SK-N-SH treated with all-trans-retinoic acid at 6 μM for 48 hours (cell line): ENCODE results near the gene CRAMP1.

Source experiments
- ATAC-seq: fragments of 200-7000 bp; cut with Tn5 transposase; 3 replicates; pipeline ENCODE4 v1.9.1; 2020; ENCODE audit warnings: mild to moderate bottlenecking, moderate library complexity
- ARNTL ChIP-seq: fragments of 450-650 bp; formaldehyde crosslinking; IDR thresholded peaks from 2 replicates; pipeline ENCODE4 v1.5.0; 2020; ENCODE audit warnings: low read depth, mild to moderate bottlenecking, moderate library complexity, borderline replicate concordance
- BACH2 ChIP-seq: fragments of 250-450 bp; sonication (Bioruptor Pico); IDR thresholded peaks from 2 replicates; pipeline ENCODE4 v1.9.0; 2021; ENCODE audit warnings: mild to moderate bottlenecking, borderline replicate concordance
- CSDC2 ChIP-seq: fragments of 250-450 bp; sonication (Bioruptor Pico); IDR thresholded peaks from 2 replicates; pipeline ENCODE4 v1.5.0; 2020; ENCODE audit warnings: mild to moderate bottlenecking, moderate library complexity
- ESRRG ChIP-seq: fragments of 250-450 bp; sonication (Bioruptor Pico); IDR thresholded peaks from 2 replicates; pipeline ENCODE4 v1.6.1; 2021; ENCODE audit warnings: mild to moderate bottlenecking
- GLIS3 ChIP-seq: fragments of 250-450 bp; sonication (Bioruptor Pico); IDR thresholded peaks from 2 replicates; pipeline ENCODE4 v1.5.0; 2020; ENCODE audit warnings: mild to moderate bottlenecking, moderate library complexity
- ISL1 ChIP-seq: fragments of 250-450 bp; sonication (Bioruptor Pico); IDR thresholded peaks from 2 replicates; pipeline ENCODE4 v2.1.2; 2022; ENCODE audit warnings: mild to moderate bottlenecking, moderate library complexity
- OSR1 ChIP-seq: fragments of 250-450 bp; sonication (Bioruptor Pico); IDR thresholded peaks from 2 replicates; pipeline ENCODE4 v1.8.0; 2022; ENCODE audit warnings: moderate library complexity, mild to moderate bottlenecking, inconsistent platforms
- PPARA ChIP-seq: fragments of 250-450 bp; sonication (Bioruptor Pico); IDR thresholded peaks from 2 replicates; pipeline ENCODE4 v1.5.0; 2020; ENCODE audit warnings: mild to moderate bottlenecking, borderline replicate concordance
- RARB ChIP-seq: fragments of 250-450 bp; sonication (Bioruptor Pico); IDR thresholded peaks from 2 replicates; pipeline ENCODE4 v1.8.0; 2021; ENCODE audit warnings: mild to moderate bottlenecking, moderate library complexity
- SNAI2 ChIP-seq: fragments of 250-450 bp; sonication (Bioruptor Pico); IDR thresholded peaks from 2 replicates; pipeline ENCODE4 v1.5.0; 2020; ENCODE audit warnings: mild to moderate bottlenecking, moderate library complexity
- TCF4 ChIP-seq: fragments of 250-450 bp; sonication (Bioruptor Pico); IDR thresholded peaks from 2 replicates; pipeline ENCODE4 v1.8.0; 2021; ENCODE audit warnings: mild to moderate bottlenecking, moderate library complexity, borderline replicate concordance
- TOX ChIP-seq: fragments of 250-450 bp; sonication (Bioruptor Pico); IDR thresholded peaks from 2 replicates; pipeline ENCODE4 v1.8.0; 2021; ENCODE audit warnings: mild to moderate bottlenecking, moderate library complexity, borderline replicate concordance
- ZC3H10 ChIP-seq: fragments of 250-450 bp; sonication (Bioruptor Pico); IDR thresholded peaks from 2 replicates; pipeline ENCODE4 v1.5.1; 2021; ENCODE audit warnings: mild to moderate bottlenecking, moderate library complexity
- ZFP3 ChIP-seq: fragments of 250-450 bp; sonication (Bioruptor Pico); IDR thresholded peaks from 2 replicates; pipeline ENCODE4 v1.5.0; 2020; ENCODE audit warnings: mild to moderate bottlenecking, moderate library complexity
- ZFP30 ChIP-seq: fragments of 450-650 bp; formaldehyde crosslinking; IDR thresholded peaks from 2 replicates; pipeline ENCODE4 v1.5.0; 2022; ENCODE audit warnings: mild to moderate bottlenecking, moderate library complexity
- ZNF565 ChIP-seq: fragments of 450-650 bp; formaldehyde crosslinking; conservative IDR thresholded peaks from 2 replicates; pipeline ENCODE4 v1.5.0; 2020; ENCODE audit warnings: low read depth, mild to moderate bottlenecking, moderate library complexity
- ZNF70 ChIP-seq: fragments of 450-650 bp; formaldehyde crosslinking; IDR thresholded peaks from 2 replicates; pipeline ENCODE4 v1.5.0; 2020; ENCODE audit warnings: mild to moderate bottlenecking, moderate library complexity
- ZNF8 ChIP-seq: fragments of 450-650 bp; formaldehyde crosslinking; IDR thresholded peaks from 2 replicates; pipeline ENCODE4 v1.5.0; 2020; ENCODE audit warnings: mild to moderate bottlenecking, moderate library complexity
- TF ChIP-seq, protein P1 (sequence below): fragments of 250-450 bp; sonication (Bioruptor Pico); IDR thresholded peaks from 2 replicates; pipeline ENCODE4 v1.5.0; 2020; ENCODE audit warnings: mild to moderate bottlenecking, moderate library complexity
- TF ChIP-seq, protein P2 (sequence below): fragments of 250-450 bp; sonication (Bioruptor Pico); IDR thresholded peaks from 2 replicates; pipeline ENCODE4 v1.5.1; 2020; ENCODE audit warnings: low read depth, mild to moderate bottlenecking, moderate library complexity
- TF ChIP-seq, protein P3 (sequence below): fragments of 250-450 bp; sonication (Bioruptor Pico); IDR thresholded peaks from 2 replicates; pipeline ENCODE4 v1.8.0; 2020; ENCODE audit warnings: mild to moderate bottlenecking, moderate library complexity, borderline replicate concordance
- TF ChIP-seq, protein P4 (sequence below): fragments of 250-450 bp; sonication (Bioruptor Pico); IDR thresholded peaks from 2 replicates; pipeline ENCODE4 v1.8.0; 2021; ENCODE audit warnings: low read depth, mild to moderate bottlenecking, moderate library complexity, borderline replicate concordance
- TF ChIP-seq, protein P5 (sequence below): fragments of 250-450 bp; sonication (Bioruptor Pico); IDR thresholded peaks from 2 replicates; pipeline ENCODE4 v1.5.1; 2021; ENCODE audit warnings: mild to moderate bottlenecking, moderate library complexity

Gene CRAMP1

GRCh38 chr16:1706386-1707192 is 94.4 kb downstream of the CRAMP1 start:
- TF ChIP-seq ZNF70 (no peak), GLIS3 (CRISPR knock-in tag) (no peak), ARNTL (no peak), ZNF565 (no peak), TCF4 (CRISPR knock-in tag) (no peak), CSDC2 (CRISPR knock-in tag) (no peak), OSR1 (CRISPR knock-in tag) (no peak), SNAI2 (CRISPR knock-in tag) (no peak), BACH2 (no peak), RARB (CRISPR knock-in tag) (no peak), ESRRG (CRISPR knock-in tag) (no peak), PPARA (CRISPR knock-in tag) (no peak), ZNF8 (no peak)
- TF ChIP-seq, protein P1, sequence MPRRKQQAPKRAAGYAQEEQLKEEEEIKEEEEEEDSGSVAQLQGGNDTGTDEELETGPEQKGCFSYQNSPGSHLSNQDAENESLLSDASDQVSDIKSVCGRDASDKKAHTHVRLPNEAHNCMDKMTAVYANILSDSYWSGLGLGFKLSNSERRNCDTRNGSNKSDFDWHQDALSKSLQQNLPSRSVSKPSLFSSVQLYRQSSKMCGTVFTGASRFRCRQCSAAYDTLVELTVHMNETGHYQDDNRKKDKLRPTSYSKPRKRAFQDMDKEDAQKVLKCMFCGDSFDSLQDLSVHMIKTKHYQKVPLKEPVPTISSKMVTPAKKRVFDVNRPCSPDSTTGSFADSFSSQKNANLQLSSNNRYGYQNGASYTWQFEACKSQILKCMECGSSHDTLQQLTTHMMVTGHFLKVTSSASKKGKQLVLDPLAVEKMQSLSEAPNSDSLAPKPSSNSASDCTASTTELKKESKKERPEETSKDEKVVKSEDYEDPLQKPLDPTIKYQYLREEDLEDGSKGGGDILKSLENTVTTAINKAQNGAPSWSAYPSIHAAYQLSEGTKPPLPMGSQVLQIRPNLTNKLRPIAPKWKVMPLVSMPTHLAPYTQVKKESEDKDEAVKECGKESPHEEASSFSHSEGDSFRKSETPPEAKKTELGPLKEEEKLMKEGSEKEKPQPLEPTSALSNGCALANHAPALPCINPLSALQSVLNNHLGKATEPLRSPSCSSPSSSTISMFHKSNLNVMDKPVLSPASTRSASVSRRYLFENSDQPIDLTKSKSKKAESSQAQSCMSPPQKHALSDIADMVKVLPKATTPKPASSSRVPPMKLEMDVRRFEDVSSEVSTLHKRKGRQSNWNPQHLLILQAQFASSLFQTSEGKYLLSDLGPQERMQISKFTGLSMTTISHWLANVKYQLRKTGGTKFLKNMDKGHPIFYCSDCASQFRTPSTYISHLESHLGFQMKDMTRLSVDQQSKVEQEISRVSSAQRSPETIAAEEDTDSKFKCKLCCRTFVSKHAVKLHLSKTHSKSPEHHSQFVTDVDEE, result no peak
- TF ChIP-seq, protein P2, sequence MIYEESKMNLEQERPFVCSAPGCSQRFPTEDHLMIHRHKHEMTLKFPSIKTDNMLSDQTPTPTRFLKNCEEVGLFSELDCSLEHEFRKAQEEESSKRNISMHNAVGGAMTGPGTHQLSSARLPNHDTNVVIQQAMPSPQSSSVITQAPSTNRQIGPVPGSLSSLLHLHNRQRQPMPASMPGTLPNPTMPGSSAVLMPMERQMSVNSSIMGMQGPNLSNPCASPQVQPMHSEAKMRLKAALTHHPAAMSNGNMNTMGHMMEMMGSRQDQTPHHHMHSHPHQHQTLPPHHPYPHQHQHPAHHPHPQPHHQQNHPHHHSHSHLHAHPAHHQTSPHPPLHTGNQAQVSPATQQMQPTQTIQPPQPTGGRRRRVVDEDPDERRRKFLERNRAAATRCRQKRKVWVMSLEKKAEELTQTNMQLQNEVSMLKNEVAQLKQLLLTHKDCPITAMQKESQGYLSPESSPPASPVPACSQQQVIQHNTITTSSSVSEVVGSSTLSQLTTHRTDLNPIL (CRISPR knock-in tag), result no peak
- TF ChIP-seq, protein P3, sequence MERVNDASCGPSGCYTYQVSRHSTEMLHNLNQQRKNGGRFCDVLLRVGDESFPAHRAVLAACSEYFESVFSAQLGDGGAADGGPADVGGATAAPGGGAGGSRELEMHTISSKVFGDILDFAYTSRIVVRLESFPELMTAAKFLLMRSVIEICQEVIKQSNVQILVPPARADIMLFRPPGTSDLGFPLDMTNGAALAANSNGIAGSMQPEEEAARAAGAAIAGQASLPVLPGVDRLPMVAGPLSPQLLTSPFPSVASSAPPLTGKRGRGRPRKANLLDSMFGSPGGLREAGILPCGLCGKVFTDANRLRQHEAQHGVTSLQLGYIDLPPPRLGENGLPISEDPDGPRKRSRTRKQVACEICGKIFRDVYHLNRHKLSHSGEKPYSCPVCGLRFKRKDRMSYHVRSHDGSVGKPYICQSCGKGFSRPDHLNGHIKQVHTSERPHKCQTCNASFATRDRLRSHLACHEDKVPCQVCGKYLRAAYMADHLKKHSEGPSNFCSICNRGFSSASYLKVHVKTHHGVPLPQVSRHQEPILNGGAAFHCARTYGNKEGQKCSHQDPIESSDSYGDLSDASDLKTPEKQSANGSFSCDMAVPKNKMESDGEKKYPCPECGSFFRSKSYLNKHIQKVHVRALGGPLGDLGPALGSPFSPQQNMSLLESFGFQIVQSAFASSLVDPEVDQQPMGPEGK (CRISPR knock-in tag), result no peak
- TF ChIP-seq, protein P4, sequence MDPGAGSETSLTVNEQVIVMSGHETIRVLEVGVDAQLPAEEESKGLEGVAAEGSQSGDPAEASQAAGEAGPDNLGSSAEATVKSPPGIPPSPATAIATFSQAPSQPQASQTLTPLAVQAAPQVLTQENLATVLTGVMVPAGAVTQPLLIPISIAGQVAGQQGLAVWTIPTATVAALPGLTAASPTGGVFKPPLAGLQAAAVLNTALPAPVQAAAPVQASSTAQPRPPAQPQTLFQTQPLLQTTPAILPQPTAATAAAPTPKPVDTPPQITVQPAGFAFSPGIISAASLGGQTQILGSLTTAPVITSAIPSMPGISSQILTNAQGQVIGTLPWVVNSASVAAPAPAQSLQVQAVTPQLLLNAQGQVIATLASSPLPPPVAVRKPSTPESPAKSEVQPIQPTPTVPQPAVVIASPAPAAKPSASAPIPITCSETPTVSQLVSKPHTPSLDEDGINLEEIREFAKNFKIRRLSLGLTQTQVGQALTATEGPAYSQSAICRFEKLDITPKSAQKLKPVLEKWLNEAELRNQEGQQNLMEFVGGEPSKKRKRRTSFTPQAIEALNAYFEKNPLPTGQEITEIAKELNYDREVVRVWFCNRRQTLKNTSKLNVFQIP, result no peak
- TF ChIP-seq, protein P5, sequence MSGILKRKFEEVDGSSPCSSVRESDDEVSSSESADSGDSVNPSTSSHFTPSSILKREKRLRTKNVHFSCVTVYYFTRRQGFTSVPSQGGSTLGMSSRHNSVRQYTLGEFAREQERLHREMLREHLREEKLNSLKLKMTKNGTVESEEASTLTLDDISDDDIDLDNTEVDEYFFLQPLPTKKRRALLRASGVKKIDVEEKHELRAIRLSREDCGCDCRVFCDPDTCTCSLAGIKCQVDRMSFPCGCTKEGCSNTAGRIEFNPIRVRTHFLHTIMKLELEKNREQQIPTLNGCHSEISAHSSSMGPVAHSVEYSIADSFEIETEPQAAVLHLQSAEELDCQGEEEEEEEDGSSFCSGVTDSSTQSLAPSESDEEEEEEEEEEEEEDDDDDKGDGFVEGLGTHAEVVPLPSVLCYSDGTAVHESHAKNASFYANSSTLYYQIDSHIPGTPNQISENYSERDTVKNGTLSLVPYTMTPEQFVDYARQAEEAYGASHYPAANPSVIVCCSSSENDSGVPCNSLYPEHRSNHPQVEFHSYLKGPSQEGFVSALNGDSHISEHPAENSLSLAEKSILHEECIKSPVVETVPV, result no peak
- ATAC-seq, result peak; percentile 22

- 0 out of 3 replicates have a peak, but pooled peaks have one; percentile 6 for ATAC-seq
- TF ChIP-seq, protein P1, result no peak
- TF ChIP-seq ZNF8 (no peak), ZC3H10 (no peak), ZNF565 (no peak), ARNTL (no peak), SNAI2 (CRISPR knock-in tag) (no peak), ZFP3 (CRISPR knock-in tag) (no peak), BACH2 (no peak), RARB (CRISPR knock-in tag) (no peak), ZFP30 (no peak), ESRRG (CRISPR knock-in tag) (no peak), ISL1 (CRISPR knock-in tag) (no peak), ZNF70 (no peak), TOX (no peak)
- TF ChIP-seq, protein P5, result no peak
- TF ChIP-seq, protein P3 (CRISPR knock-in tag), result no peak
These were observed 95.1 kb downstream of the CRAMP1 start for GRCh38 chr16:1707193-1707790.
